Measurements from ENCODE around the gene USP49. TPM values are rescaled to one million over a fixed set of nuclear protein-coding genes. Genes with fewer than 3 reads are reported as not detected.

The USP49 gene
- total RNA-seq, 4 donors from 2014 or later, result 6.5 to 13.8 (median 8.8) TPM

- DNase-seq (ENCODE audit: low spot score in 2 of 2), result no peak
- H3K27ac ChIP-seq, result peak overlapping the region in 1 of 4 donors; percentile 98
- WGBS, 2 donors, result 2 to 4% methylated on average over 7 of the region's 7 CpGs
- TF ChIP-seq EP300 (IDR thresholded peaks at IDR 0.05), result no peak
- no peak for TF ChIP-seq CTCF (IDR thresholded peaks at IDR 0.05)
- no peak for TF ChIP-seq POLR2A (IDR thresholded peaks at IDR 0.05)
- H3K36me3 ChIP-seq, result peaks cover 0 to 10% (median 0%) of the 10 kb centered on the region in 3 donors
- H3K4me3 ChIP-seq, result peak overlapping the region; percentile 35 to 90 (median 73)
- peaks cover 0 to 60% (median 13%) of the 10 kb centered on the region in 4 donors for H3K4me1 ChIP-seq
- H3K27me3 ChIP-seq, result no peaks in the 10 kb centered on the region
- H3K9me3 ChIP-seq, result no peaks in the 10 kb centered on the region
Observed at GRCh38 chr6:41922154-41922553, 27.0 kb upstream of the USP49 start.

GRCh38 chr6:41921712-41921998 is 26.5 kb upstream of the USP49 start:
- no peaks in the 10 kb centered on the region for H3K27me3 ChIP-seq
- H3K4me3 ChIP-seq, result peak overlapping the region; percentile 35 to 90 (median 73)
- peaks cover 0 to 8% (median 0%) of the 10 kb centered on the region in 3 donors for H3K36me3 ChIP-seq
- DNase-seq (ENCODE audit: low spot score in 2 of 2), result no peak
- TF ChIP-seq EP300 (IDR thresholded peaks at IDR 0.05) (no peak), CTCF (IDR thresholded peaks at IDR 0.05) (no peak), POLR2A (IDR thresholded peaks at IDR 0.05) (no peak)
- H3K4me1 ChIP-seq, result peaks cover 0 to 61% (median 13%) of the 10 kb centered on the region in 4 donors
- H3K27ac ChIP-seq, result peak overlapping the region; percentile 87 to 98 (median 97)
- WGBS, 2 donors, result 0 to 1% methylated on average over 20 of the region's 20 CpGs
- H3K9me3 ChIP-seq, result no peaks in the 10 kb centered on the region

- H3K27me3 ChIP-seq, result no peaks in the 10 kb centered on the region
- H3K36me3 ChIP-seq, result peaks cover 0 to 13% (median 0%) of the 10 kb centered on the region in 3 donors
- peak within 1 kb of the TSS; percentile 87 to 98 (median 97) for H3K27ac ChIP-seq
- DNase-seq (ENCODE audit: low spot score in 2 of 2), result peak; percentile 78 to 90
- 0% methylated on average over 55 of the region's 55 CpGs for WGBS, 2 donors
- no peaks in the 10 kb centered on the region for H3K9me3 ChIP-seq
- peaks cover 0 to 61% (median 13%) of the 10 kb centered on the region in 4 donors for H3K4me1 ChIP-seq
- TF ChIP-seq CTCF (IDR thresholded peaks at IDR 0.05) (peak; percentile 97 to 99 (median 97)), EP300 (IDR thresholded peaks at IDR 0.05) (peak; percentile 87 to 95), POLR2A (IDR thresholded peaks at IDR 0.05) (peak; percentile 43 to 55)
- H3K4me3 ChIP-seq, result peak within 1 kb of the TSS; percentile 35 to 90 (median 73)
Observed at GRCh38 chr6:41920921-41921711, 25.9 kb upstream of the USP49 start, which contains the start of the genes BYSL and MED20. Gene BYSL, plus strand, starts transcription at chr6:41921499. Its CDS starts 64 bp downstream, at chr6:41921563. Gene MED20, minus strand, starts transcription at chr6:41921139. Its CDS starts 121 bp downstream, at chr6:41921018.

- 49 to 53% methylated on average over 4 of the region's 4 CpGs for WGBS, 2 donors
- DNase-seq (ENCODE audit: low spot score in 2 of 2), result no peak
- peaks cover 0 to 40% (median 10%) of the 10 kb centered on the region in 4 donors for H3K4me1 ChIP-seq
- no peak overlapping the region for H3K4me3 ChIP-seq
- peaks cover 0 to 42% (median 0%) of the 10 kb centered on the region in 3 donors for H3K36me3 ChIP-seq
- H3K27me3 ChIP-seq, result no peaks in the 10 kb centered on the region
- no peaks in the 10 kb centered on the region for H3K9me3 ChIP-seq
- TF ChIP-seq CTCF (IDR thresholded peaks at IDR 0.05), result no peak
- TF ChIP-seq POLR2A (IDR thresholded peaks at IDR 0.05), result no peak
- no peak for TF ChIP-seq EP300 (IDR thresholded peaks at IDR 0.05)
- H3K27ac ChIP-seq, result no peak overlapping the region
Observed at GRCh38 chr6:41917528-41917927, 22.4 kb upstream of the USP49 start.

GRCh38 chr6:41914869-41915530 is 19.8 kb upstream of the USP49 start:
- Histone ChIP-seq H3K9me3 (no peaks in the 10 kb centered on the region), H3K4me3 (no peak overlapping the region), H3K4me1 (peaks cover 0 to 26% (median 3%) of the 10 kb centered on the region in 4 donors), H3K27me3 (no peaks in the 10 kb centered on the region), H3K27ac (no peak overlapping the region), H3K36me3 (peaks cover 0 to 59% (median 0%) of the 10 kb centered on the region in 3 donors)
- WGBS, 2 donors, result 95 to 98% methylated on average over 4 of the region's 4 CpGs
- TF ChIP-seq EP300 (IDR thresholded peaks at IDR 0.05), result no peak
- no peak for TF ChIP-seq POLR2A (IDR thresholded peaks at IDR 0.05)
- TF ChIP-seq CTCF (IDR thresholded peaks at IDR 0.05), result no peak
- DNase-seq (ENCODE audit: low spot score in 2 of 2), result no peak
